Measurements from ENCODE around the gene EPN2. TPM values are rescaled to one million over a fixed set of nuclear protein-coding genes. Genes with fewer than 3 reads are reported as not detected.

EPN2 gene
- total RNA-seq, 4 donors from 2014 or later, result 30.7 to 156 (median 45.1) TPM

DNA sequence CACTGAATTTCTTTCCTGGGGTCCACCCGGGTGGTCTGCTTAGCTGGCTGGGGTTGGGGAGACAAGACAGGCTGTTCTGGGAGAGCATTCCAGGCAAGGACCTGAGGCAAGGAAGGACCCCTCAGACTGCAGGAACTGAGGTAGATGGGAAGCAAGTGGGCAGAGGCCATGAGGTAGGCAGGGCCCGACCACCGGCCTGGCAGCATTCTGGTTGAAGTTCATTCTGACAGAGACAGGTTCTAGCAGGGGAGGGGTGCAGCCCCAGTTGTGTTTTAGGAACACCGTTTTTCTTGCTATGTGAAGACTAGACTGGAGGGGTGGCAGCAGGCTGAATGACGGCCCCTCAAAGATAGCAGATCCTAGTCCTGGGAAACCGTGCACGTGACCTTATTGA lies 107.9 kb downstream of the EPN2 start:
- Histone ChIP-seq H3K27ac (peak overlapping the region in 1 of 4 donors; percentile 83), H3K27me3 (no peaks in the 10 kb centered on the region), H3K9me3 (no peaks in the 10 kb centered on the region), H3K36me3 (no peaks in the 10 kb centered on the region), H3K4me3 (no peak overlapping the region), H3K4me1 (peaks cover 3 to 64% (median 20%) of the 10 kb centered on the region in 3 donors)
- no peak for TF ChIP-seq POLR2AphosphoS5 (IDR thresholded peaks at IDR 0.05)
- TF ChIP-seq POLR2A (IDR thresholded peaks at IDR 0.05), result no peak
- TF ChIP-seq, protein P1, sequence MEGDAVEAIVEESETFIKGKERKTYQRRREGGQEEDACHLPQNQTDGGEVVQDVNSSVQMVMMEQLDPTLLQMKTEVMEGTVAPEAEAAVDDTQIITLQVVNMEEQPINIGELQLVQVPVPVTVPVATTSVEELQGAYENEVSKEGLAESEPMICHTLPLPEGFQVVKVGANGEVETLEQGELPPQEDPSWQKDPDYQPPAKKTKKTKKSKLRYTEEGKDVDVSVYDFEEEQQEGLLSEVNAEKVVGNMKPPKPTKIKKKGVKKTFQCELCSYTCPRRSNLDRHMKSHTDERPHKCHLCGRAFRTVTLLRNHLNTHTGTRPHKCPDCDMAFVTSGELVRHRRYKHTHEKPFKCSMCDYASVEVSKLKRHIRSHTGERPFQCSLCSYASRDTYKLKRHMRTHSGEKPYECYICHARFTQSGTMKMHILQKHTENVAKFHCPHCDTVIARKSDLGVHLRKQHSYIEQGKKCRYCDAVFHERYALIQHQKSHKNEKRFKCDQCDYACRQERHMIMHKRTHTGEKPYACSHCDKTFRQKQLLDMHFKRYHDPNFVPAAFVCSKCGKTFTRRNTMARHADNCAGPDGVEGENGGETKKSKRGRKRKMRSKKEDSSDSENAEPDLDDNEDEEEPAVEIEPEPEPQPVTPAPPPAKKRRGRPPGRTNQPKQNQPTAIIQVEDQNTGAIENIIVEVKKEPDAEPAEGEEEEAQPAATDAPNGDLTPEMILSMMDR (IDR thresholded peaks at IDR 0.05), result no peak
- no peak for TF ChIP-seq EP300 (IDR thresholded peaks at IDR 0.05)
- 100% methylated on average over 2 of the region's 7 CpGs; no CpG with 5 or more reads in 1 of the 2 donors for WGBS, 2 donors (ENCODE audit: low coverage in 1 of 2)
- no peak for ATAC-seq

DNA sequence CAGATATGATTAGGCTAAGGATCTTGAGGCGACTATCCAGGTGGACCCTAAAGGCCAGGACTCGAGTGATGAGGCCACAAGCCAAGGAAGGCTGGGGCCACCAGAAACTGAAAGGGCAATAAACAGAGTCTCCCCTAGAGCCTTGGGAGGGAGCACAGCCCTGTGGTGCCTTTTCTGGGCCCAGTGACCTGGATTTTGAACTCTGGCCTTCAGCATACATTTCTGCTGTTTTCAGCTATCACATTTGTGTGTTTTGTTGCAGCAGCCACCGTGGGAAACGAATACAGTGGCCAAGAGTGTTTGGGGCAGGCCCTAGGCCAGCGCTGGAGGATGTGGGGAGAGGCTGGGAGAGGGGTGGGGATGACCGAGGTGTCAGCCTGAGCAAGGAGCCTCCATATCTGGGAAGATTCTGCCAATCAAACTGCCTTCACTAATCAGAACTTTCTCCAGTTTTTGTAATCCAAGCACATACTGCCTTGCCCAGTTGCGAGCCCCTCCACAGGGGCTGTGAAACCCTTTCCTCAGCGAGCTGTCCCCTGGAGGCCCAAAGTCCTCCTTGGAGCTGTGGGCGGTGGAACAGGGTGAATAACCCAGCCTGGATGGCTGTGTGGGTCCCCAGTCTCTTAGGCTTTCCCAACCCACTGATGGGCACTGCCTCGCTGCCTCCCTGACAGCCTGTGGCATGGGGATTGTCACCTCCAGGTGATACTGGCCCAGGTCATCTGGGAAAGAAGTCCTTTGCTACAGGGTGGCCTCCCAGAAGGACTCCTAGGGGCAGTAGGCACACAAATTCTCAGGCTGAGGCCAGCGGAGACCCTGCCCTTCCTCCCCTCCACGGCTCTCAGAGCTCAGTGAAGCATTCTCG lies 108.6 kb downstream of the EPN2 start:
- WGBS, 2 donors (ENCODE audit: low coverage in 1 of 2), result 86% methylated on average over 5 of the region's 13 CpGs; no CpG with 5 or more reads in 1 of the 2 donors
- H3K36me3 ChIP-seq, result no peaks in the 10 kb centered on the region
- no peak for TF ChIP-seq POLR2AphosphoS5 (IDR thresholded peaks at IDR 0.05)
- no peak for TF ChIP-seq EP300 (IDR thresholded peaks at IDR 0.05)
- no peak for TF ChIP-seq POLR2A (IDR thresholded peaks at IDR 0.05)
- TF ChIP-seq, protein P1 (IDR thresholded peaks at IDR 0.05), result no peak
- peak overlapping the region; percentile 55 to 83 (median 83) for H3K27ac ChIP-seq
- no peaks in the 10 kb centered on the region for H3K27me3 ChIP-seq
- H3K4me3 ChIP-seq, result no peak overlapping the region
- H3K4me1 ChIP-seq, result peaks cover 3 to 64% (median 20%) of the 10 kb centered on the region in 3 donors
- ATAC-seq, result no peak
- no peaks in the 10 kb centered on the region for H3K9me3 ChIP-seq

DNA sequence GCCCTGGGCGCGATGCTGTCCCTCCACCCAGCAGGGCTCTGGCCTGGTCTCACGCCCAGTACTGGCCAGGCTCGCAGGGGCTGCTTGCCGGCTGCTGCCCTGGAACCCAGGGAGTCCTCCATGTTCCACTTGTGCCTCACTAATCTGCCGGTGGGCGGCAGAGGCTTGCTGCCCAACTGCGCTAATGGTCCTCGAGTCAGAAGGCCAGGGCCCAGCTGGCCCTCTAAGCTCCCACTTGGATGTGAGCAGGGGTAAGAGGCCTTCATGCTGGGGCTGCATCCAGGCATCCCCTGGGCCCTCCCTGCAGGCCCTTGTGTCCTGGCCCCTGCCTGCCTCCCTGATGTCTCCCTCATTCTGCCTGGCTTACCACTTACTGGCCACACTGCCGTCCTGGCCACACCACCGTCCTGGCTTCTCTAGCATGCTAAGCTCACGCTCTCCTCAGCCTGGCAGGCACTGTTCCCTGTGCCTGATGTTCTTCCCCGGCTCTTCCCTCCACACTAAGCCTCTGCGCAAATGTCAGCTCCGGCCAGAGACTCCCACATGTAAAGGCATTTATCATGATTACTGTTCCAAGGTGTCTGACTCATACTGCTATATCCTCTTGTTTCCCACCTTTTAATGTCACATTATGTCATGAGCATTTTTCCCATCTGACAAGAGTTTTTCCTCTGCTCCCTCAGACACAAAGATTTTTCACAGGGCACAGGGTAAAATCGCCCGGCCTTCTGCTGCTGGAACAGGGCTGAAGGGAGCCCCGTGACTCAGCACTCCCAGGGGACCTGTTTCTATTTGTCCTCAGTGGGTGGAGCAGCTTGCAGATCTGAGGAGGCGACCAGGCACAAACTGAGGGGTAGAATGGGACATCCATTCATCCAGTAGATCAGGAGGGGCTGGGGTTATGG lies 109.4 kb downstream of the EPN2 start:
- Histone ChIP-seq H3K4me3 (no peak overlapping the region), H3K27ac (peak overlapping the region; percentile 55 to 83 (median 83)), H3K9me3 (no peaks in the 10 kb centered on the region), H3K27me3 (no peaks in the 10 kb centered on the region), H3K36me3 (no peaks in the 10 kb centered on the region), H3K4me1 (peaks cover 3 to 61% (median 20%) of the 10 kb centered on the region in 3 donors)
- peak; percentile 83 for ATAC-seq
- TF ChIP-seq POLR2AphosphoS5 (IDR thresholded peaks at IDR 0.05) (peak; percentile 93), POLR2A (IDR thresholded peaks at IDR 0.05) (no peak), EP300 (IDR thresholded peaks at IDR 0.05) (no peak)
- TF ChIP-seq, protein P1 (IDR thresholded peaks at IDR 0.05), result no peak
- WGBS, 2 donors (ENCODE audit: low coverage in 1 of 2), result 0 to 21% methylated on average over 4 to 7 of the region's 19 CpGs

DNA sequence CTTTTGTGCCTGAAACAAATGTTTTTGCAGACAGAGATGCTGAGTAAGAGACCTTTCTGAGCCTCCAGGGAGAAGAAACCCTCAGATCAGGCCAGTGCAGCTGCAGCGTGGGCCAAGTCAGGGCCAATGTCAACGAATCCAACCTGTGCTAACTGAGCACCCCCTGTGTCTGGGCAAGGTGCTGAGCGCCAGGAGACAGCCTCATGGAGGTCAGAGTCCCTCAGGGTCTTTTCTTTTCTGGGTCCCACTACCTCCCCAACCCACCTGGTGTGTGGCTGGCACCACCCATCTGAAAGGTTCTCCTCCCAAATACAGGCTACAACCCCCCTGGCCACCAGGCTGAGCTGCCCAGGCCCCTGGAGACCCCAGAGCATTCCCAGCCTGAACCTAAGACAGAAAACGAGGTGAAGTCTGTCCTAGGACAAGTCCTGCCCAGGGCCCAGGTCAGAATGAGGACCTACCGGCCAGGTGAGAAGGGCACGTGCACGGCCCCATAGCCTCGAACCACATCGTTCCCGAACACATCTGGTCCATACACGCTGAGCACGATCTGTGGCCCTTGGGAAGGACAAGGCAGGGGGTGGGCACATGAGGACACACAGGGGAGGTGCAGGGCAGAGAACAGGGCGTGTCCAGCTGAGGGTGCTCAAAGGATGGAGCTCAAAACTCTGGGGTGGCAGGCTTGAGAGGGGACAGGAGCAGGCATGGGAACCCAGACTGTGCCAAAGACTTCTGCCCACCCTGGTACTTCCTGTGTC lies 110.3 kb downstream of the EPN2 start:
- peaks cover 3 to 52% (median 20%) of the 10 kb centered on the region in 3 donors for H3K4me1 ChIP-seq
- H3K9me3 ChIP-seq, result no peaks in the 10 kb centered on the region
- peak overlapping the region; percentile 55 to 83 (median 83) for H3K27ac ChIP-seq
- WGBS, 2 donors (ENCODE audit: low coverage in 1 of 2), result 72% methylated on average over 10 of the region's 13 CpGs; no CpG with 5 or more reads in 1 of the 2 donors
- H3K27me3 ChIP-seq, result no peaks in the 10 kb centered on the region
- TF ChIP-seq EP300 (IDR thresholded peaks at IDR 0.05) (no peak), POLR2AphosphoS5 (IDR thresholded peaks at IDR 0.05) (no peak), POLR2A (IDR thresholded peaks at IDR 0.05) (no peak)
- TF ChIP-seq, protein P1 (IDR thresholded peaks at IDR 0.05), result no peak
- H3K36me3 ChIP-seq, result no peaks in the 10 kb centered on the region
- no peak overlapping the region for H3K4me3 ChIP-seq
- no peak for ATAC-seq
